ENCODE measurements around the gene KYAT1.
A peak's percentile ranks its signal among the peaks of the same experiment; 100 is the strongest.

The KYAT1 gene

DNA sequence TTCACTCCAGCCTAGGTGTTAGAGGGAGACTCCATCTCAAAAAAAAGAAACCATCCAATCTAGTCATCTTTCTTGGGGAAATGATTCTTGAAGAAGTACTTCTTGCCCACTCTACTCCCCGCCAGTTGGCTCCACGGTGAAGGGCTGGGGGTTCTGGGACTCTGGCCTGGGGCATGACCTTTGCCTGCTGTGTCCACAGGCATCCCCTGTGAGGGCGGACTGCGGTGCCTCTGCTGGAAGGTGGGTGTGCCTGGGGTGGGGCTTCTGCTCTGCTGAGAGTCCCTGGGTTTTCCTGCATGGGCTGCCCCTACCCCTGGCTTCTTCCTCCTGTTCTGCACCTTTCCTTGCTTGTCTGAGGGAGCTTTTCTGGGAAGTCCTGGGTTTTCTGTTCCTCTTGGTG is 91.2 kb downstream of the KYAT1 start:
- H3K9ac ChIP-seq (ENCODE audit: low read length), result no peak overlapping the region
- TF ChIP-seq EZH2 (IDR thresholded peaks at IDR 0.05; ENCODE audit: borderline replicate concordance, low read length), result no peak
- TF ChIP-seq, protein P1, sequence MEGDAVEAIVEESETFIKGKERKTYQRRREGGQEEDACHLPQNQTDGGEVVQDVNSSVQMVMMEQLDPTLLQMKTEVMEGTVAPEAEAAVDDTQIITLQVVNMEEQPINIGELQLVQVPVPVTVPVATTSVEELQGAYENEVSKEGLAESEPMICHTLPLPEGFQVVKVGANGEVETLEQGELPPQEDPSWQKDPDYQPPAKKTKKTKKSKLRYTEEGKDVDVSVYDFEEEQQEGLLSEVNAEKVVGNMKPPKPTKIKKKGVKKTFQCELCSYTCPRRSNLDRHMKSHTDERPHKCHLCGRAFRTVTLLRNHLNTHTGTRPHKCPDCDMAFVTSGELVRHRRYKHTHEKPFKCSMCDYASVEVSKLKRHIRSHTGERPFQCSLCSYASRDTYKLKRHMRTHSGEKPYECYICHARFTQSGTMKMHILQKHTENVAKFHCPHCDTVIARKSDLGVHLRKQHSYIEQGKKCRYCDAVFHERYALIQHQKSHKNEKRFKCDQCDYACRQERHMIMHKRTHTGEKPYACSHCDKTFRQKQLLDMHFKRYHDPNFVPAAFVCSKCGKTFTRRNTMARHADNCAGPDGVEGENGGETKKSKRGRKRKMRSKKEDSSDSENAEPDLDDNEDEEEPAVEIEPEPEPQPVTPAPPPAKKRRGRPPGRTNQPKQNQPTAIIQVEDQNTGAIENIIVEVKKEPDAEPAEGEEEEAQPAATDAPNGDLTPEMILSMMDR (IDR thresholded peaks at IDR 0.05; ENCODE audit: low read length), result no peak
- H3K4me3 ChIP-seq (ENCODE audit: low read depth, low read length, poor library complexity, severe bottlenecking), result no peak overlapping the region
- H3K27ac ChIP-seq (ENCODE audit: low read depth, low read length, poor library complexity, severe bottlenecking), result no peak overlapping the region
- peaks cover 16% of the 10 kb centered on the region for H3K4me1 ChIP-seq (ENCODE audit: insufficient read depth, low read length, severe bottlenecking)
- H3K27me3 ChIP-seq (ENCODE audit: insufficient read depth, low read length), result no peaks in the 10 kb centered on the region
- H2AFZ ChIP-seq (ENCODE audit: low read length), result no peak overlapping the region
- no peaks in the 10 kb centered on the region for H3K9me2 ChIP-seq (ENCODE audit: low read depth, low read length)
- no peaks in the 10 kb centered on the region for H4K20me1 ChIP-seq (ENCODE audit: insufficient read depth, low read length)
- peaks cover 6% of the 10 kb centered on the region; the same call in 1 of the 2 replicates for H3K79me2 ChIP-seq (ENCODE audit: insufficient read depth, low read length)
- H3K4me2 ChIP-seq (ENCODE audit: low read length), result no peak overlapping the region
- no peaks in the 10 kb centered on the region for H3F3A ChIP-seq (ENCODE audit: insufficient read depth, low read length)
- H3K36me3 ChIP-seq (ENCODE audit: insufficient read depth, low read length), result peaks cover 43% of the 10 kb centered on the region; the same call in 1 of the 2 replicates
- no peaks in the 10 kb centered on the region for H3K9me3 ChIP-seq (ENCODE audit: low read length)

DNA sequence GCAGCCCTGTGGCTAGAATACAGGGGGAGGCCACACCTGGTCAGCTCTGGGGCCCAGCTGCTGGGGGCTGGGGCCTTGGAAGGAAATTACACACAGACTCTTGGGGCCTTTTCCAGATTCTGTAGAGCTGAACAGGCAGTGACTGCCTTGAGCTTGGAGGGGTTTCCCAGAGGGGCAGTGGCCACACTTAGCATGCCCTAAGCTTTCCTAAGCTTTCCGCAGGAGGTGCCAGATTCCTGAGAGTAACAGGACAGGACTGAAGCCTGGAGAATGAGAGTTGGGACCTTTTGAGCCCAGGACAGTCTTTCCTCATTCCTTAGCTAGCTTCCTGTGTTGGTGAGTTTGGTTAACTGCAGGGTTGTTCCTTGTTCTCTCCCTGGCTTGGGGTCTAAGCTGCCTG is 93.3 kb downstream of the KYAT1 start:
- H4K20me1 ChIP-seq (ENCODE audit: insufficient read depth, low read length), result no peaks in the 10 kb centered on the region
- no peak overlapping the region for H3K27ac ChIP-seq (ENCODE audit: low read depth, low read length, poor library complexity, severe bottlenecking)
- no peaks in the 10 kb centered on the region for H3K9me2 ChIP-seq (ENCODE audit: low read depth, low read length)
- TF ChIP-seq, protein P1 (IDR thresholded peaks at IDR 0.05; ENCODE audit: low read length), result no peak
- no peak for TF ChIP-seq EZH2 (IDR thresholded peaks at IDR 0.05; ENCODE audit: borderline replicate concordance, low read length)
- H3K4me1 ChIP-seq (ENCODE audit: insufficient read depth, low read length, severe bottlenecking), result peaks cover 22% of the 10 kb centered on the region
- H3K79me2 ChIP-seq (ENCODE audit: insufficient read depth, low read length), result peaks cover 6% of the 10 kb centered on the region; the same call in 1 of the 2 replicates
- H2AFZ ChIP-seq (ENCODE audit: low read length), result no peak overlapping the region
- H3K36me3 ChIP-seq (ENCODE audit: insufficient read depth, low read length), result peaks cover 27% of the 10 kb centered on the region; the same call in 1 of the 2 replicates
- peak overlapping the region; percentile 83; the same call in 1 of the 2 replicates for H3K9ac ChIP-seq (ENCODE audit: low read length)
- no peaks in the 10 kb centered on the region for H3K9me3 ChIP-seq (ENCODE audit: low read length)
- no peaks in the 10 kb centered on the region for H3F3A ChIP-seq (ENCODE audit: insufficient read depth, low read length)
- H3K4me2 ChIP-seq (ENCODE audit: low read length), result peak overlapping the region; percentile 89
- no peaks in the 10 kb centered on the region for H3K27me3 ChIP-seq (ENCODE audit: insufficient read depth, low read length)
- peak overlapping the region; percentile 82 for H3K4me3 ChIP-seq (ENCODE audit: low read depth, low read length, poor library complexity, severe bottlenecking)

DNA sequence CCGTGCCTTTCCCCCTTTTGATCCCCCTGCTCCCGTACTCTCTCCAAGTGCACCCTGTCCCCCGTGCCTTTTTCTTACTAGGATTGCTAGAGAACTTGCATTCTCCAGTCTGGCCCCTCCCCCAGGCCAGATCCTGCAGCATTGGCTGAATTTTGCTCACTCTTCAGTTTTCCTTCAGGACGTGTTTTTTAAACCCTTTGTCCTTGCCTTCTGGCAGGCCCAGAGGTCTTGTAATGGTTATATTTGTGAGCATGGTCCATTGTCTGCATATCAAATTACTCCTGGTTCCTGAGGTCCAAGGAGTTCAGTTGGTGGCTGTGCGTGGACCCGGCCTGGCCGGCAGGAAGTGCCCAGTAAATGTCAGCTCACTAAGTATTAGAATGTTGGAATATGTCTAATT is 94.1 kb downstream of the KYAT1 start:
- Histone ChIP-seq H3K79me2 (ENCODE audit: insufficient read depth, low read length) (peaks cover 6% of the 10 kb centered on the region; the same call in 1 of the 2 replicates), H3F3A (ENCODE audit: insufficient read depth, low read length) (no peaks in the 10 kb centered on the region), H3K4me1 (ENCODE audit: insufficient read depth, low read length, severe bottlenecking) (peaks cover 23% of the 10 kb centered on the region), H3K36me3 (ENCODE audit: insufficient read depth, low read length) (peaks cover 19% of the 10 kb centered on the region; the same call in 1 of the 2 replicates), H3K9me2 (ENCODE audit: low read depth, low read length) (no peaks in the 10 kb centered on the region), H2AFZ (ENCODE audit: low read length) (no peak overlapping the region), H3K9me3 (ENCODE audit: low read length) (no peaks in the 10 kb centered on the region), H4K20me1 (ENCODE audit: insufficient read depth, low read length) (no peaks in the 10 kb centered on the region), H3K27ac (ENCODE audit: low read depth, low read length, poor library complexity, severe bottlenecking) (peak overlapping the region; percentile 8), H3K4me3 (ENCODE audit: low read depth, low read length, poor library complexity, severe bottlenecking) (peak overlapping the region; percentile 82), H3K4me2 (ENCODE audit: low read length) (peak overlapping the region; percentile 89), H3K9ac (ENCODE audit: low read length) (peak overlapping the region; percentile 83), H3K27me3 (ENCODE audit: insufficient read depth, low read length) (no peaks in the 10 kb centered on the region)
- TF ChIP-seq, protein P1 (IDR thresholded peaks at IDR 0.05; ENCODE audit: low read length), result no peak
- no peak for TF ChIP-seq EZH2 (IDR thresholded peaks at IDR 0.05; ENCODE audit: borderline replicate concordance, low read length)
